Osteoblast (primary cell): ENCODE results near the gene ABCB9. TPM values are rescaled to one million over a fixed set of nuclear protein-coding genes. Genes with fewer than 3 reads are reported as not detected.

ENCODE experiments used
- DNase-seq: peaks from one replicate; pipeline ENCODE4 v3.0.0; 2011; ENCODE audit warnings: low spot score, mixed read lengths; ENCODE audit not compliant: insufficient read length; ENCODE audit errors: missing footprints
- H2AFZ ChIP-seq: 2 replicates; pipeline ENCODE4 v1.6.0; 2011; ENCODE audit warnings: mild to moderate bottlenecking, low read length
- H3K27ac ChIP-seq: 2 replicates; pipeline ENCODE4 v1.5.1; 2011; ENCODE audit warnings: mild to moderate bottlenecking, low read depth, low read length, moderate library complexity
- H3K27me3 ChIP-seq: 2 replicates; pipeline ENCODE4 v1.6.0; 2012; ENCODE audit warnings: mild to moderate bottlenecking, control low read depth, inconsistent platforms, low read length, moderate library complexity; ENCODE audit not compliant: insufficient read depth
- H3K36me3 ChIP-seq: 2 replicates; pipeline ENCODE4 v1.5.1; 2011; ENCODE audit warnings: mild to moderate bottlenecking, low read length, control low read depth, moderate library complexity; ENCODE audit not compliant: insufficient read depth
- H3K4me1 ChIP-seq: 2 replicates; pipeline ENCODE4 v1.5.1; 2011; ENCODE audit warnings: mild to moderate bottlenecking, low read length, control low read depth, moderate library complexity; ENCODE audit not compliant: insufficient read depth
- H3K4me2 ChIP-seq: 2 replicates; pipeline ENCODE4 v1.6.0; 2011; ENCODE audit warnings: mild to moderate bottlenecking, low read length; ENCODE audit not compliant: insufficient read depth
- H3K4me3 ChIP-seq: fragments of 200-600 bp; sonication (generic); 3 replicates; pipeline ENCODE4 v1.5.1; 2012; ENCODE audit warnings: mild to moderate bottlenecking, low read length, inconsistent platforms; ENCODE audit not compliant: insufficient read depth
- H3K79me2 ChIP-seq: 2 replicates; pipeline ENCODE4 v1.6.0; 2012; ENCODE audit warnings: mild to moderate bottlenecking, low read length, control low read depth, inconsistent platforms; ENCODE audit not compliant: insufficient read depth
- H3K9me3 ChIP-seq: 2 replicates; pipeline ENCODE4 v1.5.1; 2011; ENCODE audit warnings: low read depth, low read length, control low read depth
- H4K20me1 ChIP-seq: 2 replicates; pipeline ENCODE4 v1.6.0; 2012; ENCODE audit warnings: mild to moderate bottlenecking, low read length, control low read depth; ENCODE audit not compliant: insufficient read depth
- CTCF ChIP-seq: IDR thresholded peaks from 2 replicates; pipeline ENCODE4 v1.5.1; 2011; ENCODE audit warnings: mild to moderate bottlenecking, low read depth, low read length, moderate library complexity; ENCODE audit errors: extremely low read depth
- total RNA-seq: library from RNA; depleted of rRNA; stranded (reverse); fragments of >200 nt; gene quantifications from 2 replicates; pipeline ENCODE4 v1.2.3, GENCODE V29; 2012

ABCB9 gene
- total RNA-seq, 1 donor = 11.9 TPM

- DNase-seq = peak; percentile 94
- no peaks in the 10 kb centered on the region for H3K9me3 ChIP-seq
- peaks cover 80% of the 10 kb centered on the region for H3K79me2 ChIP-seq
- TF ChIP-seq CTCF = no peak
- peak overlapping the region; percentile 86 for H3K4me3 ChIP-seq
- H3K27me3 ChIP-seq = no peaks in the 10 kb centered on the region
- peak overlapping the region; percentile 76 for H2AFZ ChIP-seq
- peak overlapping the region; percentile 41 for H3K27ac ChIP-seq
- peaks cover 19% of the 10 kb centered on the region for H4K20me1 ChIP-seq
- peaks cover 15% of the 10 kb centered on the region for H3K36me3 ChIP-seq
- peaks cover 47% of the 10 kb centered on the region for H3K4me1 ChIP-seq
- peak overlapping the region; percentile 95 for H3K4me2 ChIP-seq
Measured at GRCh38 chr12:122979001-122979907, 13.0 kb upstream of the ABCB9 start.

- Histone ChIP-seq H3K4me2 (no peak overlapping the region), H3K9me3 (no peaks in the 10 kb centered on the region), H4K20me1 (peaks cover 19% of the 10 kb centered on the region), H3K27me3 (no peaks in the 10 kb centered on the region), H3K4me1 (peaks cover 45% of the 10 kb centered on the region), H3K27ac (no peak overlapping the region), H3K36me3 (peaks cover 15% of the 10 kb centered on the region), H2AFZ (no peak overlapping the region), H3K79me2 (peaks cover 80% of the 10 kb centered on the region), H3K4me3 (no peak overlapping the region)
- TF ChIP-seq CTCF = no peak
- peak; percentile 84 for DNase-seq
Measured at GRCh38 chr12:122978507-122978955, 12.3 kb upstream of the ABCB9 start.

GRCh38 chr12:122977655-122978392 is 11.6 kb upstream of the ABCB9 start:
- no peaks in the 10 kb centered on the region for H3K9me3 ChIP-seq
- H3K79me2 ChIP-seq = peaks cover 74% of the 10 kb centered on the region
- TF ChIP-seq CTCF = no peak

GRCh38 chr12:122977153-122977552 is 10.9 kb upstream of the ABCB9 start:
- Histone ChIP-seq H3K4me1 (peaks cover 34% of the 10 kb centered on the region), H3K79me2 (peaks cover 67% of the 10 kb centered on the region), H2AFZ (no peak overlapping the region), H3K9me3 (no peaks in the 10 kb centered on the region), H3K36me3 (peaks cover 6% of the 10 kb centered on the region), H4K20me1 (peaks cover 16% of the 10 kb centered on the region), H3K27me3 (no peaks in the 10 kb centered on the region), H3K4me3 (no peak overlapping the region), H3K4me2 (no peak overlapping the region), H3K27ac (no peak overlapping the region)
- peak; percentile 37 for DNase-seq
- no peak for TF ChIP-seq CTCF

More at GRCh38 chr12:122977655-122978392, 11.6 kb upstream of the ABCB9 start:
- no peak overlapping the region for H3K4me3 ChIP-seq
- peak; percentile 78 for DNase-seq
- peaks cover 16% of the 10 kb centered on the region for H4K20me1 ChIP-seq
- H3K27ac ChIP-seq = no peak overlapping the region
- no peak overlapping the region for H3K4me2 ChIP-seq
- no peaks in the 10 kb centered on the region for H3K27me3 ChIP-seq
- peaks cover 11% of the 10 kb centered on the region for H3K36me3 ChIP-seq
- H3K4me1 ChIP-seq = peaks cover 40% of the 10 kb centered on the region
- H2AFZ ChIP-seq = no peak overlapping the region
